ENCODE data around the gene LRRC74A.
A peak's percentile ranks its signal among the peaks of the same experiment; 100 is the strongest.
"Not testable (repeated sequence)": the region's sequence is repeated elsewhere in the genome, so short reads cannot be mapped to it uniquely, and the experiment has no call there.

The LRRC74A gene

DNA sequence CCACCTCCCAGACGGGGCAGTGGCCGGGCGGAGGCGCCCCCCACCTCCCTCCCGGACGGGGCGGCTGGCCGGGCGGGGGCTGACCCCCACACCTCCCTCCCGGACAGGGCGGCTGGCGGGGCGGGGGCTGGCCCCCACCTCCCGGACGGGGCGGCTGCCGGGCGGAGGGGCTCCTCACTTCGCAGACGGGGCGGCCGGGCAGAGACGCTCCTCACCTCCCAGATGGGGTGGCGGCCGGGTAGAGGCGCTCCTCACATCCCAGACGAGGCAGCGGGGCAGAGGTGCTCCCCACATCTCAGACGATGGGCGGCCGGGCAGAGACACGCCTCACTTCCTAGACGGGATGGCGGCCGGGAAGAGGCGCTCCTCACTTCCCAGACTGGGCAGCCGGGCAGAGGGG is 71.8 kb downstream of the LRRC74A start:
- not testable (repeated sequence) for DNase-seq

DNA sequence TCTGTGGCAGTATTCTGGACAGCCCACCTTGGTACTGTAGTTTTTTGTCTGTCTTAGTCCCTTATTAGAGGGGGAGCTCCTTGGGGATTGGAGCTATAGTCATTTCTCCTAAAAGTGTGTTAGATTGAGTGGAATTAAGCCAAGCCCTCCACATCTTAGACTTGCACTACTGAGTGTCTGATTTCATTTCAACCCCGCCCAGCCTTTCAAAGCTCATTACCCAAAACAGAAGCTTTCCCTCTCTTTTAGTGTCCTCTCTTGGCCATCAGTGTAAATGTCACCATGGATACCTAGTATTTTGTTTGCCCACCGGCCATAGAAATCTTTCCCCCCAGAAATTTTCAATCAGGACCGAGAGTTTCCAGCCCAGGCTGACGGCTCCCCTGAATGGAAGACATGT is 74.5 kb downstream of the LRRC74A start:
- DNase-seq = peak; percentile 40

GRCh38 chr14:76901171-76902055 is 75.2 kb downstream of the LRRC74A start:
- no peak for DNase-seq

DNA sequence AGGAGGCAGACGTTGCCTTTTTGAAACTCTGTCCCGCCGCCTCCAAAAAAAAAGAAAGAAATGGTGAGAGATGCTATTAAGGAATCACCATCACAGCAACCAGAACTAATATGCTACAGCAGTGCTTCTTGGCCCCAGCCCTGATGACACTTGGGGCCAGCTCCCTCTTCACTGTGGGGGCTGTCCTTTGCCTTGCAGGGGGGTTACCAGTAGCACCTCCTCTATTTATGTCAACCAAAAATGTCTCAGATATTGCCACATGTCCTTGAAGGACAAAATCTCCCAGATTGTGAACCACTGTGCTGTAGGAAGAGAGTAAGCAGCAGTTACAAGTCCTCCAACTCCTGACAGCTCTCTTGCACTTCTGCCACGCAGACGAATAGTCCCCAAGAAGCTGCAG is 76.4 kb downstream of the LRRC74A start:
- no peak for DNase-seq

DNA sequence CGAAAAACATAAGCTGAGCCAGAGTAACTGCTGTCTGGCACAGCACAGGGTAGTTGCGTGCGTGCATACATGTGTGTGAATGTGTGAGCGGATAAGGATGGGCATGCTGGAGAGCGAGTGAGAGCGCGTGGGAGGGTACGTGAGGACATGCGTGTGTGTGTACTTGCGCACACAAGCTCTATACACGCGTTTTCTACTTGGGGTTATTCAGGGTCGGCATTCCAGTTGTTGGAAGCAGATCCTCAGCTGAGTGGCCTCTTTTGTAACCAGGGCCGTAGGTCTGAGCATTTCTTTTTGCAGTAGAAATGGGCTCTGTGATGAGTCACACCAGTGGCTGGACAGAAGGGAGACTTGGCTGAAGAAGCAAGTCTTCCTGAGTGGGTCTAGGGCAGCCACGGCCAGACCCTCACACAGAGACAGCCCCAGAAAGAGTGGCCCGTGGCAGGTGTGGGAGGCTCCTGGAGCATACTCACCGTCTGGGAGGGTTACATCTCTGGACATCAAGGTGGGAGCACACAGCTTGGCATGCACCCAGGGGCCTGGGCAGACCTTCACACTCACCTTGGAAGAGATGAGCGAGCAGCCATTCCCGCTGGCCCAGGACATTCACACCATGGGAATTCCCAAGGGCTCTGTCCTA is 78.0 kb downstream of the LRRC74A start:
- DNase-seq = no peak

DNA sequence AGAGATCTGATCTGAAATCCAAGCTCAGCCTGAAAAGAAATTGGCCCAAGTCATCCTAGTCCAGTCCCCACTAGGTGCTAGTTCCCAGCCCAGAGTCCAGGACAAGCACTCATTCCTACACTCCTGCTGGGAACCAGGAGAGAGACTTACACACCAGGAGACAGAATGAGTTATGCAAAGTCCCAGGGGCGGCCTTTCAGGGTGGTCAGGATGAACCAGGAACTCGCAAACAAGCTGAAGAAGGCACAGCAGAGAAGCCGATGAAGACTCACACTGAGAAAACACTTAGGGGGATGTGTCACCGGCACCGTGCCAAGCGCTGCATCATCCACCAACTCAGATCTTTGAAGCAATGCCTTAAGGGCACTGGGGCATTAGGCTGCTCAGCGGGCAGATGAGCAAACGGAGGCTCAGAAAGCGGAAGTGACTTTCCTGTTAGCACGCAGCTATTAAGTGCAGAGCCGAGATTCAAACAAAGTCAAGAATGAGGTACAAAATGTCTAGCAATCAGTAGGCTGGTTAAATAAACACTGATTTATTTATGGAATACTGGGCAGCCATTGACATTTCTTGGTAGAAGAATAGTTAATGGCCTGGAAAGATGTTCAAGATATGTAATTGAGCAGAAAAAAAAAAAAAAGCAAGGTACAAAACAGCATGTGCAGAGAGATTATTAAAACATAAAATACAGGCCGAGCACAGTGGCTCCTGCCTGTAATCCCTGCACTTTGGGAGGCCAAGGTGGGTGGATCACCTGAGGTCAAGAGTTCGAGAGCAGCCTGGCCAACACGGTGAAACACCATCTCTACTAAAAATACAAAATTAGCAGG is 78.7 kb downstream of the LRRC74A start:
- peak; percentile 88 for DNase-seq

DNA sequence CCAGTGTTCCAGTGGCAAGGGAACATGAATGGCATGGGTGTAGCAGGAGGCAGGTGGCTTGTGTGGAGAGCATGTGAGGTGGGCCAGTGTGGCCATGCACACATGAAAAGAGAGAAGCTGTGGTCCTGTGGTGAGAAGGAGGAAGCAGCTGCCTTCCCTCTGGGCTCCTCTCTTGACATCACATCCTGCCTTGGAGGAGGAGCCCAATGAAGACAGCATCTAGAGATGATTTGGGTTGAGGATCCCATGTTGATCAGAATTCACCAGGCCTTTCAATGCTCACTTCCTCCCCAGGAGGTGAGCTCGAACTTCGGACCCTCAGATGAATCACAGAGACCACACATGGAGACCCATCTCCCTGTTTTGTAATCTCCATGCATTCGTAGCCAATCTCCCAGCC is 82.6 kb downstream of the LRRC74A start:
- DNase-seq = no peak

GRCh38 chr14:76909266-76909665 is 83.1 kb downstream of the LRRC74A start:
- no peak for DNase-seq

- DNase-seq = no peak
These were observed 84.2 kb downstream of the LRRC74A start for GRCh38 chr14:76910371-76910890.

- no peak for DNase-seq
These were observed 85.3 kb downstream of the LRRC74A start for GRCh38 chr14:76911473-76911872.

DNA sequence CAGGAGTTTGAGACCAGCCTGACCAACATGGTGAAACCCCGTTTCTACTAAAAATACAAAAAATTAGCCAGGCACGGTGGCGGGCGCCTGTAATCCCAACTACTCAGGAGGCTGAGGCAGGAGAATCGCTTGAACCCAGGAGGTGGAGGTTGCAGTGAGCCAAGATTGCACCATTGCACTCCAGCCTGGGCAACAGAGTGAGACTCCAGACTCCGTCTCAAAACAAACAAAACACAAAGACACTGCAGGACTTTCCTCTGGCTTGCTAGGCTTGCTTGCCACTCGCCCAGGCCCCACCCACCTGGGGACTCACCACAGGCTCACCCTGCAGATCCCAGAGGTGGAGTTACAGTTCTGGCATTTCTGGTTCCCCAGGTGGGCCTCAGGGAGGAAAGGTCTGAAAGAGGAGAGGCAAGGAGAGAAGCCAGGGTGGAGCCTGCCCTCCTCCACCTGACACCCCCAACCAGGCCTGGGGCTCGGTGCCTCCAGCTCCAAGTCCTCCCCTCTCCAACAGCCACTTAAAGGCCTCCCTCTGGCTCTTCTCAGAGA is 88.4 kb downstream of the LRRC74A start:
- DNase-seq = not testable (repeated sequence)

DNA sequence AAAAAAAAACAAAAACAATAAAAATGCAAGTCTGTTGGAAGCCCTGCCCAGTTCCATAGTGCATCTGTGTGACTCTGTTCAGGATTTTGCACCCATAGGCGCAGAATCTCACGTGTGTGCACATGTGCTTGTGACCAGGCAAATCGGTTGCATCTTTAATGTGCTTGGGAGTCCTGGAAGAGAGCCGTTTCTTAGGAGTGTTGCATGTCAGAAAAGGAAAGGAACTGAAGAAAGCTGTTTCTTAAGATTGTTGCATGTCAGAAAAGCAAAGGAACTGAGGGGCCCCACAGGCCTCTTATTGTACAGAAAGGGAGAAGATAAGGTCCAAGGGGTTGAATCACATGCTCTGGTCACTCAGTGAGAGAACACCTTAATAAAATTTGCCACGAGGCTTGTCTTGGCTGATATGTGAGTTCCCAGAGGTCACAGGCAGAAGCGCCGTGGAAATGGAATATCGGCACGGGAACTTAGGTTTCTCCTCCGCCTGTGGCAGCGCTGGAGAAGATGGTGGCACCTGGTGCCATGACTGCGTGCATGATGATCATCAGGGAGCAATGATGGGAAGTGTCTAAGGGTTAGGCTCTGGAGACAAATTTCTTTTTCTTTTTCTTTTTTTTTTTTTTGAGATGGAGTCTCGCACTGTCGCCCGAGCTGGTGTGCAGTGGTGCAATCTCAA is 90.0 kb downstream of the LRRC74A start:
- DNase-seq = no peak

- peak; percentile 64 for DNase-seq
These were observed 91.0 kb downstream of the LRRC74A start for GRCh38 chr14:76917158-76917596.

DNA sequence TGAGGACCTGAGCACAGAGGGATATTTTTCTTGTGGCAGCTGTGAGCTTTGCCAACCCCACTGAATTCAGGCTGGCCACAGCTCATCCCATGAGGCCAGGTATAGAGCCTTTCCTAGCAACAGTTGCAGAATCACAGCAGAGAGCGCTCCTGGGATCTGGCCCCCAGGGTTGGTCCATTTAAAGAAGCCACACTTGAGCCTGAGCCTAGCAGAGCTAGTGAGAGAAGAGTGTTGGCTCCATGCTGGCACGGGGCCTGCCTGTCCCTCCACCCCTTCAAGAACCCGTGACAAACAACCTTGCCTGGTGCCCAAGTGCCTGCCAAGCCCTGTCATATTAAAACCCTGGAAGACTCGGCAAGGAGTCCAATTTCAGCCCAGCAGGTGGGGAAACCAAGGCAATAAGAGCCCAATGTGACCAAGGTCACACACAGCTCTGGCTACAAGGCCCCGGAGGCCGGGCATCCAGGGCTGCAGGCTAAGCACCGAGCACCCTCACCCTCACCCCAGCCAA is 91.6 kb downstream of the LRRC74A start:
- DNase-seq = peak; percentile 85

DNA sequence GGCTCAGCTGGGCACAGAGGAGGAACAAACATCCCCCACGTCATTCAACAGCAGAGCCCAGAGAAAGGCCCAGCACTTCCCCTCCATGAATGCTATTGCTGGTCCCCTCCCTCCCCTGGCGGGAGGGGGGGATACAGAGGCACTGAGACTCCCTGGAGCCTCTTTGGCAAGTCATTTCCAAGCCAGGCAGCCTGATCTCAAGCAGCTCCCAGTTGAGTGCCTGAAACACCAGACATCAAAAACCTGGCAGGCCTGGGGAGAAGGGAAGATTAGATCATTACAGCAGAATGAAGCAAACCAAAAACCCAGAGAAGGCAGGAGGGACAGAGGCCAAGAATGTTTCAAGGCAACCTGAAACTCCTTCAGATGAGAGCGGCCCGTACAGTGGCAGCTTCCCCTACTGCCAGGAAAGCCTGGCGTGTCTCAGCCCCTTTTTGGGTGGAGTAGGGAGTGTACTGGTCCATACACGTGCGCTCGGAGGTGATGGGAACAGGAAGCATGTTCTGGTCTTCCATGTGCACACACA is 92.1 kb downstream of the LRRC74A start:
- DNase-seq = peak; percentile 90

DNA sequence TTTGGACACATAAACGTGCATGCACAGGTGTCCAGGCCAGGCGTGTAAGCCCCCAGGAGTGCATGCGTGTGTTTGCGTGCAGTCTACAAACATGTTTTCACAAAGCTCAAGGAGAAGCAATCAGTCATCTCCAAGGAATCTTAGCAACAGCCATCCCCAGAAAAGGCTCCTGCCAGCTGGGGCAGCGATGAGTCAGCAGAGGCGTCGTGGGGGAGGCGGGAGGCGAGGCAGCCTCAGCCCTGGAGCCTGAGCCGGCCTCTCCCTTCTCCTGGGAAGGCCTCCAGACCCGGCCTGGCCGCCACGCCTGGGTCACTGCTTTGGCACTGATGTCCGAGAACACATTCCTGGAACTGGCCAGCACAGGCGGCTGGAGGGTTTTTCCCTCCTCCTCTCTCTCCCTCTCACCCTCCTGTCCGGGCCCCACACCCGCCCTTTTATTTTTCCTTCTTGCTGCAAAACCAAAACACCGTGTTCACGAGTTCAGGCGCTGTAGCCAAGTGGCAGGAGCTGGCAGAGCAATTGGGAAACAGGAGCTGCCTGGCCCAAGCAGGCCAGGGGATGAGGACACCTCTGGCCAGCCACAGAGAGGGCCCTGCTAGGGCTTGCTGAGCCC is 92.7 kb downstream of the LRRC74A start:
- peak; percentile 91 for DNase-seq
